ENCODE data around the gene TNIK.

TNIK gene

DNA sequence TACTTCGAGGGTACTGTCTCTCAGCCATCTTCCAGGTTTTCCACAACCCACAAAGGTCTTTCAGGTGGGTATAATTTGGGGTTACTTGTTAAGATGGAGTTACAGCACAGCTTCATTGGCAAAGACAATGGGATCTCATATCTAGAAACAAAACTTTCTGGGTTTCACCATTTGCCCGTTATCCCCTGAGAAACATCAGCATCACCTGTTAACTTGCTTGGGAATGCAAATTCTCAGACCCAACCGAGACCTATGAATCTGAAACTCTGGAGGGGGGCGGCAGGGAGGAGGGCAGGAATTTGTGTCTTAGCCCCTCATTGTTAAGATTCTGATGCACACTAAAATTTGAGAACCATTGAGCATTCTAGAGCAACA is 176.4 kb downstream of the TNIK start:
- no peak overlapping the region for H3K4me3 ChIP-seq (ENCODE audit: low read depth, low read length)
- no peak for TF ChIP-seq MYC (IDR thresholded peaks at IDR 0.05; ENCODE audit: low read depth, low read length)
- TF ChIP-seq, protein P1, sequence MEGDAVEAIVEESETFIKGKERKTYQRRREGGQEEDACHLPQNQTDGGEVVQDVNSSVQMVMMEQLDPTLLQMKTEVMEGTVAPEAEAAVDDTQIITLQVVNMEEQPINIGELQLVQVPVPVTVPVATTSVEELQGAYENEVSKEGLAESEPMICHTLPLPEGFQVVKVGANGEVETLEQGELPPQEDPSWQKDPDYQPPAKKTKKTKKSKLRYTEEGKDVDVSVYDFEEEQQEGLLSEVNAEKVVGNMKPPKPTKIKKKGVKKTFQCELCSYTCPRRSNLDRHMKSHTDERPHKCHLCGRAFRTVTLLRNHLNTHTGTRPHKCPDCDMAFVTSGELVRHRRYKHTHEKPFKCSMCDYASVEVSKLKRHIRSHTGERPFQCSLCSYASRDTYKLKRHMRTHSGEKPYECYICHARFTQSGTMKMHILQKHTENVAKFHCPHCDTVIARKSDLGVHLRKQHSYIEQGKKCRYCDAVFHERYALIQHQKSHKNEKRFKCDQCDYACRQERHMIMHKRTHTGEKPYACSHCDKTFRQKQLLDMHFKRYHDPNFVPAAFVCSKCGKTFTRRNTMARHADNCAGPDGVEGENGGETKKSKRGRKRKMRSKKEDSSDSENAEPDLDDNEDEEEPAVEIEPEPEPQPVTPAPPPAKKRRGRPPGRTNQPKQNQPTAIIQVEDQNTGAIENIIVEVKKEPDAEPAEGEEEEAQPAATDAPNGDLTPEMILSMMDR (IDR thresholded peaks at IDR 0.05; ENCODE audit: low read depth, low read length), result no peak
- no peak for DNase-seq (ENCODE audit: low read depth)

DNA sequence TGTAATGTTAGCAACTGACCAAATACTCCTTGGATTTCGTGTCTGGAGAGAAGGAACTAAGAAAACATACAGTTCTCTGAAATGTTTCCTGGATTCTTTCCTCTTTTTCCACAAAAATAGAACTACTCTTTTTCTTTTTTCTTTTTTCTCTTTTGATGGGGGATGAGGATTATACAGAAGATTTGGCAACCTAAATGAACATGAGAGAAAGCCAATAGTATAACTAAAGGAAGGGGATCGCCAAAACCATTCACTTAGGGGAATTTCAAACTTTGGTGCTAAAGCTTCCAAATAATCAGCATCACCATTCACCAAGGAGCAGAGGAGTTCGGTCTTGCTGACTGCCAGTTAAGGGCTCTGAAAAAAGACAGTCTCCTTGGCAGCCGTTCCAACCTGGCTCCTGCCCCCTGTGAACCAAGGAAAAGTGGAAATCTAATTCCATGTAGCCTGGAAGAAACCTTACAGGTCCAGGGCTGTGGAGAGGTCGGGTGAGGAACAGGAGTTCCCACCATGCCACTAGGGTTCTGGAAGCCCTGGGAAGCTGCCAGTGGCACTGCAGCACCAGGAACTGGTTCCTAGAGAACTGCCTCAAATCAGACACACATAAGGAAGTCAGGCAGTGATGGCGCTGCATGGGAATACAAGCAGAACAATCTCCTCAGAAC is 176.9 kb downstream of the TNIK start:
- H3K4me3 ChIP-seq (ENCODE audit: low read depth, low read length), result no peak overlapping the region
- TF ChIP-seq MYC (IDR thresholded peaks at IDR 0.05; ENCODE audit: low read depth, low read length) (no peak), POLR2A (IDR thresholded peaks at IDR 0.05; ENCODE audit: extremely low read depth, insufficient read length) (no peak)
- TF ChIP-seq, protein P2, sequence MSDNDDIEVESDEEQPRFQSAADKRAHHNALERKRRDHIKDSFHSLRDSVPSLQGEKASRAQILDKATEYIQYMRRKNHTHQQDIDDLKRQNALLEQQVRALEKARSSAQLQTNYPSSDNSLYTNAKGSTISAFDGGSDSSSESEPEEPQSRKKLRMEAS (IDR thresholded peaks at IDR 0.05; ENCODE audit: low read depth, low read length), result no peak
- TF ChIP-seq, protein P1 (IDR thresholded peaks at IDR 0.05; ENCODE audit: low read depth, low read length), result no peak
- no peak for DNase-seq (ENCODE audit: low read depth)

DNA sequence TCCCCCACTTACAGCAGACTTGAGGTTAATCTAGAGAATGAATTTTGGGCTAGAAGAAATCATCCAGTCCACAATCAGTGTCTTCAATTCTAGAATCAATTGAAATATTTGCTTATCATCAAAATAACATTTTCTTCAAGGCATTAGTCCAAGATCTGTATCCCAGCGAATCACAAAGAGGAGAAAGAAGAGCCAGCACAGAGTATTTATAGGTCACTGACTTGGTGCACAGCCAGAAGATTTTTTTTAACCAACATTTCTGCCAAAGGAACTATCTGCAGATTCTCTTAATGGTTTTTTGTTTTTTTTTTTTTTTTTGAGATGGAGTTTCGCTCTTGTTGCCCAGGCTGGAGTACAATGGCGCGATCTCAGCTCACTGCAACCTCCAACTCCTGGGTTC is 178.2 kb downstream of the TNIK start:
- no peak overlapping the region for H3K4me3 ChIP-seq (ENCODE audit: low read depth, low read length)
- no peak for DNase-seq (ENCODE audit: low read depth)
- no peak for TF ChIP-seq POLR2A (IDR thresholded peaks at IDR 0.05; ENCODE audit: extremely low read depth, insufficient read length)
- TF ChIP-seq, protein P1 (IDR thresholded peaks at IDR 0.05; ENCODE audit: low read depth, low read length), result no peak
- TF ChIP-seq MYC (IDR thresholded peaks at IDR 0.05; ENCODE audit: low read depth, low read length), result no peak
- TF ChIP-seq, protein P2 (IDR thresholded peaks at IDR 0.05; ENCODE audit: low read depth, low read length), result no peak

DNA sequence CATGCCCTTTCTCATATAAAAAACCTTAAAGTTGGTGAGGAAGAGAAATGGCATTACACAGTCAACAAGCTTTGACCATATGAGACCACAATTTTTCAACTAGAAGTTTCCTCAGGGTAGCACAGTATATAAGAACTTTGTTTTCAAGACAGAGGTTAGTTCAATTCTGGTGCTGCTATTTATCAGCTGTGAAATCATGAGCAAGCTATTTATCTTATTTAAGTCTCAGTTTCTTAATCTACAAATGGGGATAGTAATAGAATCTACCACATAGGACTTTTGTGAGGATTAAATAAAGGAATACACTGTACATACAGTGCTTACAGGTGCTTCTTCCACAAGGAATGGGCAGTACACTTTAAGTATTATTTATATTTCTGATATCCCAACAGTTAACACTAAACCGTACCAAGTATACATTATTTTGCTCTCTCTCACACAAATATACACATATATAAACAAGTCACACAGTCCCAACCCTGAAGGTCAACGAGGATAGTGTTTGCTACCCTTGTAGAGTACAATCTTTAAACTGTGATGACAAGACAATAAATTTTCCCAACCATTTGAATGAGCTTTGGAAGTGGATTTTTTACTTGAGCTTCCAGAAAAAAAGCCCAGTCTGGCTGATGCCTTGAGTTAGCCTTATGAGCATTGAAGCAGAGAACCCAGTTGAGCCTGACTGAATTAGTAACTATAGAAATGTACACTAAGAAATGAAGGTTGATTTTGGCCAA is 178.8 kb downstream of the TNIK start:
- no peak for TF ChIP-seq POLR2A (IDR thresholded peaks at IDR 0.05; ENCODE audit: extremely low read depth, insufficient read length)
- TF ChIP-seq, protein P2 (IDR thresholded peaks at IDR 0.05; ENCODE audit: low read depth, low read length), result no peak
- no peak for TF ChIP-seq MYC (IDR thresholded peaks at IDR 0.05; ENCODE audit: low read depth, low read length)
- TF ChIP-seq, protein P1 (IDR thresholded peaks at IDR 0.05; ENCODE audit: low read depth, low read length), result no peak
- DNase-seq (ENCODE audit: low read depth), result no peak
- H3K4me3 ChIP-seq (ENCODE audit: low read depth, low read length), result no peak overlapping the region

DNA sequence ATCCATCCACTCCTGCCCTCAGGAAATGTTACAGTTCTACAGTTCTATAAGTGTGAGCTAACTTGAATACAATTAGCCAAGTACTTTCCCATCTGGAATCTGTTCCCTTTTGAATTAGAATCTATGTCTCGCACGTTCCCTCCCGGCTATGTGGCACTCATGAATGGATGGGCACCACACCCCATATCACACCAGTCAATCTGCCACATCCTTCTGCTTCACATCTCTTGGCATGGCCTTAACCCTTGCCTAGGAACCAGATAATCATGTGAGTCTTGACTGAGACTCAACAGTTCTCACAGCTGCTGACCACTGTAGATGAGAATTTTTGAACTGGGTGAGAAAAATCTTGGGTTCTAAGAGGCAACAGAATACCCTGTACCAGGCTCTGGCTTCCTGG is 180.2 kb downstream of the TNIK start:
- TF ChIP-seq, protein P1 (IDR thresholded peaks at IDR 0.05; ENCODE audit: low read depth, low read length), result no peak
- TF ChIP-seq POLR2A (IDR thresholded peaks at IDR 0.05; ENCODE audit: extremely low read depth, insufficient read length) (no peak), MYC (IDR thresholded peaks at IDR 0.05; ENCODE audit: low read depth, low read length) (no peak)
- TF ChIP-seq, protein P2 (IDR thresholded peaks at IDR 0.05; ENCODE audit: low read depth, low read length), result no peak
- DNase-seq (ENCODE audit: low read depth), result no peak

More for the DNA sequence above, 180.2 kb downstream of the TNIK start:
- H3K4me3 ChIP-seq (ENCODE audit: low read depth, low read length), result no peak overlapping the region

Measured in NB4 (cell line).